PC-9 (cell line): Measurements from ENCODE around the gene TMEM18.

Experiments used
- EZH2 ChIP-seq: fragments of 200-600 bp; sonication (generic); IDR thresholded peaks from 2 replicates; pipeline ENCODE4 v1.8.0; 2017; ENCODE audit warnings: antibody characterized with exemption, low read depth
- TF ChIP-seq, protein P1 (sequence below): fragments of 200-600 bp; sonication (generic); conservative IDR thresholded peaks from 2 replicates; pipeline ENCODE4 v1.6.1; 2017; ENCODE audit warnings: mixed run types, antibody characterized with exemption, mild to moderate bottlenecking, moderate library complexity

DNA sequence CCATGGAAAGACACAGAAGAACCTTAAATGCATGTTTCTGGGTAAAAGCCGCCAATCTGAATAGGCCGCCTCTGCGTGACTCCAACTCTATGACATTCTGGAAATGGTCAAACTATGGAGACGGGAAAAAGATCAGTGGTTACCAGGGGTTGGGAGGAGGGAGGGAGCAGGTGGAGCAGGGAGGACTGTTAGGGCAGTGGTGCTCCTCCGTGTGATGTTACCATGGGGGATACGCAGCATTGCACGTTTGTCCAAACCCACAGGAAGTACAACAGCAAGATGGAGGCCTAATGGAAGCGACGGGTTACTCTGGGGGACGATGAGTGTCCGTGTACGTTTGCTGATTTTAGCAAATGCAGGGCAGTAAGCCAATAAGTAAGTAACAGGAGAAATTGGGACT is 17.2 kb downstream of the TMEM18 start:
- TF ChIP-seq, protein P1, sequence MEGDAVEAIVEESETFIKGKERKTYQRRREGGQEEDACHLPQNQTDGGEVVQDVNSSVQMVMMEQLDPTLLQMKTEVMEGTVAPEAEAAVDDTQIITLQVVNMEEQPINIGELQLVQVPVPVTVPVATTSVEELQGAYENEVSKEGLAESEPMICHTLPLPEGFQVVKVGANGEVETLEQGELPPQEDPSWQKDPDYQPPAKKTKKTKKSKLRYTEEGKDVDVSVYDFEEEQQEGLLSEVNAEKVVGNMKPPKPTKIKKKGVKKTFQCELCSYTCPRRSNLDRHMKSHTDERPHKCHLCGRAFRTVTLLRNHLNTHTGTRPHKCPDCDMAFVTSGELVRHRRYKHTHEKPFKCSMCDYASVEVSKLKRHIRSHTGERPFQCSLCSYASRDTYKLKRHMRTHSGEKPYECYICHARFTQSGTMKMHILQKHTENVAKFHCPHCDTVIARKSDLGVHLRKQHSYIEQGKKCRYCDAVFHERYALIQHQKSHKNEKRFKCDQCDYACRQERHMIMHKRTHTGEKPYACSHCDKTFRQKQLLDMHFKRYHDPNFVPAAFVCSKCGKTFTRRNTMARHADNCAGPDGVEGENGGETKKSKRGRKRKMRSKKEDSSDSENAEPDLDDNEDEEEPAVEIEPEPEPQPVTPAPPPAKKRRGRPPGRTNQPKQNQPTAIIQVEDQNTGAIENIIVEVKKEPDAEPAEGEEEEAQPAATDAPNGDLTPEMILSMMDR: no peak
- TF ChIP-seq EZH2: no peak
